GM12872 (cell line): ENCODE results near the gene AGBL4.

Source experiments
- TF ChIP-seq, protein P1 (sequence below): IDR thresholded peaks from 3 replicates; pipeline ENCODE4 v1.5.1; 2011; ENCODE audit warnings: low read depth, mild to moderate bottlenecking, low read length, moderate library complexity; ENCODE audit not compliant: insufficient read depth

AGBL4 gene

DNA sequence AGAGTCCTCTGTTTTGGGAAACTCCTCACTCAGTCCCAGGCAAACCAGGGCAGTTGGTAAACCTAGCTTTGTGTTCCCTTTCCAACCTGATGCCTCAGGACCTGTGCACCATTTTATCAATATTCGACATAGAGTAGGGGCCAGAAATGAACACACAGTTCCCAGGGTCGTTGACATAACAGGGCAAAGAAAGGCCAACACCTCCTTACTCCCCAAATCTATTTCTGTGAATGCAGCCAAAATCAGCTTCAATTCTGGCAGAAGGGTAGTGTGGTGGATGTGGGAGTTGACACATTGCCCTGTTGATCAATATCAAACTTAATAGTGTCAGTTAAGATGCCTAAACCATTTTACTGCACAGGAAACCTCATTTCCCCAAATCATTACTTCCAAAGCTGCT lies 1447.2 kb downstream of the AGBL4 start:
- TF ChIP-seq, protein P1, sequence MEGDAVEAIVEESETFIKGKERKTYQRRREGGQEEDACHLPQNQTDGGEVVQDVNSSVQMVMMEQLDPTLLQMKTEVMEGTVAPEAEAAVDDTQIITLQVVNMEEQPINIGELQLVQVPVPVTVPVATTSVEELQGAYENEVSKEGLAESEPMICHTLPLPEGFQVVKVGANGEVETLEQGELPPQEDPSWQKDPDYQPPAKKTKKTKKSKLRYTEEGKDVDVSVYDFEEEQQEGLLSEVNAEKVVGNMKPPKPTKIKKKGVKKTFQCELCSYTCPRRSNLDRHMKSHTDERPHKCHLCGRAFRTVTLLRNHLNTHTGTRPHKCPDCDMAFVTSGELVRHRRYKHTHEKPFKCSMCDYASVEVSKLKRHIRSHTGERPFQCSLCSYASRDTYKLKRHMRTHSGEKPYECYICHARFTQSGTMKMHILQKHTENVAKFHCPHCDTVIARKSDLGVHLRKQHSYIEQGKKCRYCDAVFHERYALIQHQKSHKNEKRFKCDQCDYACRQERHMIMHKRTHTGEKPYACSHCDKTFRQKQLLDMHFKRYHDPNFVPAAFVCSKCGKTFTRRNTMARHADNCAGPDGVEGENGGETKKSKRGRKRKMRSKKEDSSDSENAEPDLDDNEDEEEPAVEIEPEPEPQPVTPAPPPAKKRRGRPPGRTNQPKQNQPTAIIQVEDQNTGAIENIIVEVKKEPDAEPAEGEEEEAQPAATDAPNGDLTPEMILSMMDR = no peak

- TF ChIP-seq, protein P1 = peak; percentile 85
These were observed 1451.0 kb downstream of the AGBL4 start for GRCh38 chr1:48572646-48573258.

GRCh38 chr1:48572134-48572533 lies 1451.6 kb downstream of the AGBL4 start:
- TF ChIP-seq, protein P1 = no peak

DNA sequence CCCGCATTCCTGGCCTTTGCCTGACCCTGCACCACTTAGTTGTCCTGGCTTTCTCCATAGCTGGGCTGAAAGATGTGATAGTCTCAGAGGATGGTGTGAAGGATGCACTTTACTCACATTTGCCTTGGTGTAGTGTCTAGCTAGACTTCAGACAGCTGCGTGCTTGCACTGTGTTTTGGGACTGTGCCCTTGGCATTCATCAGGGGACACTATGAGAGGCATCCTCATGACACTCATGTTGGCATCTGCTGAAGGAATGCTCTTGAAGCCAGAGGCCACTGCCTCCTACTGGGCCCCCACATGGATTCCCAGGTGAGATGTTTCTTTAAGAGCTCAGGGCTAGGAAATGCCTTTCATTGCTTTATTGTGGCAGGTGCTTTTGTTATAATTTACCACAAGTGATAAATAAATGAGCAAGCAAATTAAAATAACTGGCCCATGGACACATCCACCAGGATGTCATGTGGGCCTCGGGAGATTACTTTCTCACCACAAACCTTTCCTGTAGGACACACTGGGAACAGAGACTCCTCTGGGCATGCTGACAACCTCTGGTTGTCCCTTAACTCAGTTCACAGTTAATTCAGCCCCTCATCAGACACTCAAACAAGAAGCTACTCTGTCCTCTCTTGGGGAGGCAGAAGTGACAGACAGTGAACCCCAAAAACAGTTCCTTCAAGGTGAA lies 1452.3 kb downstream of the AGBL4 start:
- TF ChIP-seq, protein P1 = no peak

DNA sequence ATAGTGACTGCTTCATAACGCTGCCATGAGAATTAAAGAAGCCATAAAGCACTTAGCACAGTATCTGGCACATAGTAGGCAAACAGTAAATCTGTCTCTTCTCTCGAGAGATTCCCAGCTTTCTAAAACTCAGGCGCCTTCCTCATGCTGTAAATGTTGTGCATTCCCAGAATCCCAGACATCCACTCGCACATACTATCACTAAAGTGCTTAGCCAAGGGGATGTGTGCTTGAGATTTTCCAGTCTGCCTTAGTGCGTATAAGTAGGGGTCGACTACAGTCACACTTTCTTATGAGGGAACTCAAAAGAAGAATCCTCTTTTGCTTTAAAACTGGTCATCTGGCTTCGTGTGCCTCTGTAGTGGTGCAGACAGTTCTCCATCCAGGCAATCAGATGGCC lies 1453.2 kb downstream of the AGBL4 start:
- TF ChIP-seq, protein P1 = no peak

DNA sequence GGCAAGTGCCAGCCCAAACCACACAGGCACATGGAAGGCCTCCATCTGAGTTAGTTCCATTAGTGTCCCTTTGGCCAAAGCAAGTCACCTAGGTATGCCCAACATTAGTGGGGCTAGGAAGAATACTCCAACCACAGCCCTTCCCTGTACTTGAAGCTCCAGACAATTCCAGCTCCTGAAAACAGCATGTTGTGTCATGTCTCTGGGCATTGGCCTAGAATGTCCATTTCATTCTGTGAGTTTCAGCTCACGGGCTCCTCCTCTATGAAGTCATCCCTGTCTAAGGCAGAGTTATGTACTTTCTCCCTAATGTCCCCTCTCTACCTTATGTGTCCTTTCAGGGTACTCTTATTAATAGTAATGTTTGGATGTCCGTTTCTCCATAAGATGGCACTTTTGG lies 1455.3 kb downstream of the AGBL4 start:
- TF ChIP-seq, protein P1 = no peak

- TF ChIP-seq, protein P1 = no peak
These were observed 1457.3 kb downstream of the AGBL4 start for GRCh38 chr1:48566492-48566891.
